Measurements from ENCODE around the gene RBM10.

The RBM10 gene

GRCh38 chrX:47156611-47157520 lies 11.8 kb downstream of the RBM10 start:
- no peak overlapping the region for H2BK12ac ChIP-seq (ENCODE audit: low read length)
- H4K8ac ChIP-seq (ENCODE audit: low read depth, low read length): no peak overlapping the region
- H3K79me1 ChIP-seq (ENCODE audit: low read depth, low read length): peaks cover 4% of the 10 kb centered on the region
- no peak overlapping the region for H2BK5ac ChIP-seq (ENCODE audit: low read length)
- no peak overlapping the region for H3K27ac ChIP-seq (replicated peaks; ENCODE audit: low read length)
- peaks cover 0 to 11% (median 0%) of the 10 kb centered on the region in 3 experiments for H3K27me3 ChIP-seq (ENCODE audit: control insufficient read depth in 3 of 3, insufficient read depth in 3 of 3, low read depth in 1 of 3, low read length in 3 of 3)
- no peak overlapping the region for H2AK5ac ChIP-seq (ENCODE audit: low read depth, low read length)
- no peak overlapping the region for H2AFZ ChIP-seq (ENCODE audit: low read length)
- H3K18ac ChIP-seq (ENCODE audit: low read length): no peak overlapping the region
- WGBS, 2 donors (ENCODE audit: extremely low coverage in 2 of 2, insufficient read length in 2 of 2, insufficient replicate concordance in 1 of 2): no CpG with 5 or more reads among the region's 26 CpGs
- H3K4ac ChIP-seq (ENCODE audit: low read length): no peak overlapping the region
- H4K91ac ChIP-seq (ENCODE audit: low read depth, low read length, poor library complexity): no peak overlapping the region
- H3K23ac ChIP-seq (ENCODE audit: low read depth, low read length, poor library complexity): no peak overlapping the region
- no peak overlapping the region for H2BK120ac ChIP-seq (ENCODE audit: low read depth, low read length)
- H2BK15ac ChIP-seq (ENCODE audit: low read length): no peak overlapping the region
- H3K14ac ChIP-seq (ENCODE audit: low read length): no peak overlapping the region
- DNase-seq (ENCODE audit: low spot score): no peak
- H3K9me3 ChIP-seq (replicated peaks in 1 of 2; ENCODE audit: control insufficient read depth in 2 of 2, insufficient read depth in 1 of 2, low read depth in 1 of 2, low read length in 2 of 2): peaks cover 0 to 15% of the 10 kb centered on the region in 2 donors
- no peaks in the 10 kb centered on the region for H3K4me1 ChIP-seq (ENCODE audit: control insufficient read depth in 2 of 2, insufficient read depth in 1 of 2, low read depth in 1 of 2, low read length in 2 of 2)
- H3K36me3 ChIP-seq (replicated peaks in 1 of 2; ENCODE audit: control insufficient read depth in 2 of 2, insufficient read depth in 2 of 2, low read length in 2 of 2): peaks cover 7 to 64% of the 10 kb centered on the region in 2 donors
- H3K9ac ChIP-seq (ENCODE audit: low read depth, low read length, poor library complexity): no peak overlapping the region
- H3K4me3 ChIP-seq (ENCODE audit: low read length in 2 of 2): no peak overlapping the region
- no peak overlapping the region for H3K4me2 ChIP-seq (ENCODE audit: insufficient read depth, low read length, poor library complexity, severe bottlenecking)

GRCh38 chrX:47158131-47158530 lies 13.1 kb downstream of the RBM10 start:
- Histone ChIP-seq H2AFZ (ENCODE audit: low read length) (no peak overlapping the region), H4K8ac (ENCODE audit: low read depth, low read length) (no peak overlapping the region), H3K23ac (ENCODE audit: low read depth, low read length, poor library complexity) (no peak overlapping the region), H3K79me1 (ENCODE audit: low read depth, low read length) (peaks cover 4% of the 10 kb centered on the region), H3K4ac (ENCODE audit: low read length) (no peak overlapping the region), H3K14ac (ENCODE audit: low read length) (no peak overlapping the region), H4K91ac (ENCODE audit: low read depth, low read length, poor library complexity) (no peak overlapping the region), H2BK5ac (ENCODE audit: low read length) (no peak overlapping the region), H2BK12ac (ENCODE audit: low read length) (no peak overlapping the region), H3K4me2 (ENCODE audit: insufficient read depth, low read length, poor library complexity, severe bottlenecking) (no peak overlapping the region), H3K36me3 (replicated peaks in 1 of 2; ENCODE audit: control insufficient read depth in 2 of 2, insufficient read depth in 2 of 2, low read length in 2 of 2) (peaks cover 7 to 70% of the 10 kb centered on the region in 2 donors), H3K27ac (replicated peaks; ENCODE audit: low read length) (no peak overlapping the region), H3K4me3 (ENCODE audit: low read length in 2 of 2) (no peak overlapping the region), H3K9me3 (replicated peaks in 1 of 2; ENCODE audit: control insufficient read depth in 2 of 2, insufficient read depth in 1 of 2, low read depth in 1 of 2, low read length in 2 of 2) (peaks cover 0 to 15% of the 10 kb centered on the region in 2 donors), H2AK5ac (ENCODE audit: low read depth, low read length) (no peak overlapping the region), H2BK120ac (ENCODE audit: low read depth, low read length) (no peak overlapping the region), H2BK15ac (ENCODE audit: low read length) (no peak overlapping the region), H3K18ac (ENCODE audit: low read length) (no peak overlapping the region), H3K27me3 (ENCODE audit: control insufficient read depth in 3 of 3, insufficient read depth in 3 of 3, low read depth in 1 of 3, low read length in 3 of 3) (peaks cover 0 to 11% (median 0%) of the 10 kb centered on the region in 3 experiments), H3K9ac (ENCODE audit: low read depth, low read length, poor library complexity) (no peak overlapping the region), H3K4me1 (ENCODE audit: control insufficient read depth in 2 of 2, insufficient read depth in 1 of 2, low read depth in 1 of 2, low read length in 2 of 2) (no peaks in the 10 kb centered on the region)
- DNase-seq (ENCODE audit: low spot score): no peak
- WGBS, 2 donors (ENCODE audit: extremely low coverage in 2 of 2, insufficient read length in 2 of 2, insufficient replicate concordance in 1 of 2): no CpG with 5 or more reads among the region's 16 CpGs

DNA sequence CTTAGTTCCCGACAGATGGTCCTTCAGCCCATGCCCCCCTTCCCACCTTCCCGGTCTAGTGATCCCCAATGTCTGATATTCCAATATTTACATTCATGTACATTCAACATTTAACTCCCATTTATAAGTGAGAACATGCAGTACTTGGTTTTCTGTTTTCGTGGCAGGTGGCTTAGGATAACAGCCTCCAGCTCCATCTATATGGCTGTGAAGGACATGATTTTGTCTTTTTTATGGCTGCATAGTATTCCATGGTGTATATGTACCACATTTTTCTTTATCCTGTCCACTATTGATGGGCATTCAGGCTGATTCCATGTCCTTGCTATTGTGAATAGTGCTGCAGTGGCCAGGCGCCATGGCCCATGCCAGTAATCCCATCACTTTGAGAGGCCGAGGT lies 13.8 kb downstream of the RBM10 start:
- Histone ChIP-seq H3K79me1 (ENCODE audit: low read depth, low read length) (peaks cover 4% of the 10 kb centered on the region), H2AFZ (ENCODE audit: low read length) (no peak overlapping the region), H3K18ac (ENCODE audit: low read length) (no peak overlapping the region), H2BK12ac (ENCODE audit: low read length) (no peak overlapping the region), H4K91ac (ENCODE audit: low read depth, low read length, poor library complexity) (no peak overlapping the region), H2AK5ac (ENCODE audit: low read depth, low read length) (no peak overlapping the region), H3K4me2 (ENCODE audit: insufficient read depth, low read length, poor library complexity, severe bottlenecking) (no peak overlapping the region), H2BK5ac (ENCODE audit: low read length) (no peak overlapping the region), H3K4me1 (ENCODE audit: control insufficient read depth in 2 of 2, insufficient read depth in 1 of 2, low read depth in 1 of 2, low read length in 2 of 2) (no peaks in the 10 kb centered on the region), H3K4me3 (ENCODE audit: low read length in 2 of 2) (no peak overlapping the region), H3K9ac (ENCODE audit: low read depth, low read length, poor library complexity) (no peak overlapping the region), H2BK120ac (ENCODE audit: low read depth, low read length) (no peak overlapping the region), H3K23ac (ENCODE audit: low read depth, low read length, poor library complexity) (no peak overlapping the region), H3K27me3 (ENCODE audit: control insufficient read depth in 3 of 3, insufficient read depth in 3 of 3, low read depth in 1 of 3, low read length in 3 of 3) (peaks cover 0 to 11% (median 0%) of the 10 kb centered on the region in 3 experiments), H2BK15ac (ENCODE audit: low read length) (no peak overlapping the region), H3K14ac (ENCODE audit: low read length) (no peak overlapping the region), H3K27ac (replicated peaks; ENCODE audit: low read length) (no peak overlapping the region), H3K9me3 (replicated peaks in 1 of 2; ENCODE audit: control insufficient read depth in 2 of 2, insufficient read depth in 1 of 2, low read depth in 1 of 2, low read length in 2 of 2) (peaks cover 0 to 15% of the 10 kb centered on the region in 2 donors), H3K36me3 (replicated peaks in 1 of 2; ENCODE audit: control insufficient read depth in 2 of 2, insufficient read depth in 2 of 2, low read length in 2 of 2) (peaks cover 7 to 64% of the 10 kb centered on the region in 2 donors), H3K4ac (ENCODE audit: low read length) (no peak overlapping the region), H4K8ac (ENCODE audit: low read depth, low read length) (no peak overlapping the region)
- no CpG with 5 or more reads among the region's 5 CpGs for WGBS, 2 donors (ENCODE audit: extremely low coverage in 2 of 2, insufficient read length in 2 of 2, insufficient replicate concordance in 1 of 2)
- no peak for DNase-seq (ENCODE audit: low spot score)

GRCh38 chrX:47160781-47161180 lies 15.8 kb downstream of the RBM10 start:
- no peak overlapping the region for H2BK12ac ChIP-seq (ENCODE audit: low read length)
- no peak overlapping the region for H2BK5ac ChIP-seq (ENCODE audit: low read length)
- no peak overlapping the region for H3K4me2 ChIP-seq (ENCODE audit: insufficient read depth, low read length, poor library complexity, severe bottlenecking)
- H3K27ac ChIP-seq (replicated peaks; ENCODE audit: low read length): no peak overlapping the region
- no peak overlapping the region for H4K91ac ChIP-seq (ENCODE audit: low read depth, low read length, poor library complexity)
- no CpG with 5 or more reads among the region's 4 CpGs for WGBS, 2 donors (ENCODE audit: extremely low coverage in 2 of 2, insufficient read length in 2 of 2, insufficient replicate concordance in 1 of 2)
- peaks cover 0 to 11% (median 0%) of the 10 kb centered on the region in 3 experiments for H3K27me3 ChIP-seq (ENCODE audit: control insufficient read depth in 3 of 3, insufficient read depth in 3 of 3, low read depth in 1 of 3, low read length in 3 of 3)
- H2BK120ac ChIP-seq (ENCODE audit: low read depth, low read length): no peak overlapping the region
- H3K4me1 ChIP-seq (ENCODE audit: control insufficient read depth in 2 of 2, insufficient read depth in 1 of 2, low read depth in 1 of 2, low read length in 2 of 2): no peaks in the 10 kb centered on the region
- DNase-seq (ENCODE audit: low spot score): no peak
- H3K36me3 ChIP-seq (replicated peaks in 1 of 2; ENCODE audit: control insufficient read depth in 2 of 2, insufficient read depth in 2 of 2, low read length in 2 of 2): peaks cover 6 to 60% of the 10 kb centered on the region in 2 donors
- peaks cover 4% of the 10 kb centered on the region for H3K79me1 ChIP-seq (ENCODE audit: low read depth, low read length)
- no peak overlapping the region for H2AFZ ChIP-seq (ENCODE audit: low read length)
- H3K4me3 ChIP-seq (ENCODE audit: low read length in 2 of 2): no peak overlapping the region
- H2BK15ac ChIP-seq (ENCODE audit: low read length): no peak overlapping the region
- H3K9ac ChIP-seq (ENCODE audit: low read depth, low read length, poor library complexity): no peak overlapping the region
- no peak overlapping the region for H4K8ac ChIP-seq (ENCODE audit: low read depth, low read length)
- no peak overlapping the region for H2AK5ac ChIP-seq (ENCODE audit: low read depth, low read length)
- no peak overlapping the region for H3K18ac ChIP-seq (ENCODE audit: low read length)
- peaks cover 0 to 17% of the 10 kb centered on the region in 2 donors for H3K9me3 ChIP-seq (replicated peaks in 1 of 2; ENCODE audit: control insufficient read depth in 2 of 2, insufficient read depth in 1 of 2, low read depth in 1 of 2, low read length in 2 of 2)
- no peak overlapping the region for H3K23ac ChIP-seq (ENCODE audit: low read depth, low read length, poor library complexity)
- no peak overlapping the region for H3K14ac ChIP-seq (ENCODE audit: low read length)
- H3K4ac ChIP-seq (ENCODE audit: low read length): no peak overlapping the region

All from neuronal stem cell (in vitro differentiated cells).